ENCODE measurements around the gene SKAP1. TPM values are rescaled to one million over a fixed set of nuclear protein-coding genes. Genes with fewer than 3 reads are reported as not detected.
"Not testable (repeated sequence)": the region's sequence is repeated elsewhere in the genome, so short reads cannot be mapped to it uniquely, and the experiment has no call there.

Gene SKAP1
- total RNA-seq, 1 donor from 2014 or later = 0.41 TPM

DNA sequence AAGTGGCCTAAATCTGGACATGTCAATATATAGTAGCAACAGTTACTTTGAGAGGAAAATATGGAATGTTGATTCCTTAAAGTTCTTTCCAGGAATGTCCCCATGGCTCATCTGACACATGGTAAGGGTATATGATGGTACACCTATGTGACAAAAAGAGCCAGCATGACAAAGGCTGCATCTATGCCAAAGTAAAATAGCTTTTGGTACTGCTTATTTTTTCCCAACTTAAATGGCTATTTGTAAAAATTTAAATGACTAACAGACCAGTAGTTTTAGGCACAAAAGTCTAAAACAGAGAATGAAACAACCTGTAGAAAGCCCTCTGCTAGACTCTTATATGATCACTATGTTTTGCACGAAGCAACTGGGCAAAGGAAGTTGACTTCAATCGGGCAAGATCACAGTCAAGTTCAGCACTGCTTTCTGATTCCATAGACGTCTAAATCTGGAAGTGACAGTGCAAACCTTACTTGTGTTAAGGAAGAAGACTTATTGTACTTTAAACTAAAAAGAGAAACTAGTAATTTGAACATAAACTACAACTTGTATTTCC is 135.1 kb downstream of the SKAP1 start:
- DNase-seq (ENCODE audit: low spot score in 2 of 2) = no peak
- FAIRE-seq = no peak

DNA sequence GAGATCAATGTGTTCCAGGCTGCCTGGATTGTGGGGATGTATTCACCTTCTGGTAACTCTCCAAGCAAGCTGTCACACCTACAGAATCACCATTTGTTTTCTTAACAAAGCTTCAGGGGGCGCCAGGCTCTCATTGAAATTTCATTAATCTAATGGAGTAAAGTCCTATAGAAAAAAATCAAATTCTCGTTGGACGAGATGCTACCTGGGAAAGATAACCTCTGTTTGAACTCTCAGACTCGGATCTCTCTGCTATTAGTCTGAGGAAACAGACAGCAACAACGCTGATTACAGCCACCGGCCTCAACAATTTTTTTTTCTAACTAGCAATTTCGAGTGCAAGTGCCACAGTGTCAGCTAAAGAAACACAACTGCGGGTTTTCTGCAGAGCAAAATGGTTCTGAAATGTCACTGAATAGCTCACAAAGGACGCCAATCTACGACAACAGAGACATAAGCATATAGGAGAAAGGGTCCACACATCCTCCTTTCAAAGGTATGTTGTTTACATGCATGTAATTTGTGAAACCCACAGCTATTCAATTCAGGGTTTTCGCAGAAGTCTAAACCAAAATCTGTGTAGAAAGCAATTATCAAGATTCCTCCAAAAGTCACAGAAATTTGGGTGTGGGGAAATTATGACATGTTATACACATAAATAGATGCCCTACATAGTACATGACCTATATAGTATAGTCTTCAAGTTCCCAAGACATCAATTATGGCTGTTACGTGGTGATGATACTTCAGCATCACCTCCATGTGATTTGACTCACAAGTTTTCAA is 135.8 kb downstream of the SKAP1 start:
- DNase-seq (ENCODE audit: low spot score in 2 of 2) = no peak
- no peak for FAIRE-seq

DNA sequence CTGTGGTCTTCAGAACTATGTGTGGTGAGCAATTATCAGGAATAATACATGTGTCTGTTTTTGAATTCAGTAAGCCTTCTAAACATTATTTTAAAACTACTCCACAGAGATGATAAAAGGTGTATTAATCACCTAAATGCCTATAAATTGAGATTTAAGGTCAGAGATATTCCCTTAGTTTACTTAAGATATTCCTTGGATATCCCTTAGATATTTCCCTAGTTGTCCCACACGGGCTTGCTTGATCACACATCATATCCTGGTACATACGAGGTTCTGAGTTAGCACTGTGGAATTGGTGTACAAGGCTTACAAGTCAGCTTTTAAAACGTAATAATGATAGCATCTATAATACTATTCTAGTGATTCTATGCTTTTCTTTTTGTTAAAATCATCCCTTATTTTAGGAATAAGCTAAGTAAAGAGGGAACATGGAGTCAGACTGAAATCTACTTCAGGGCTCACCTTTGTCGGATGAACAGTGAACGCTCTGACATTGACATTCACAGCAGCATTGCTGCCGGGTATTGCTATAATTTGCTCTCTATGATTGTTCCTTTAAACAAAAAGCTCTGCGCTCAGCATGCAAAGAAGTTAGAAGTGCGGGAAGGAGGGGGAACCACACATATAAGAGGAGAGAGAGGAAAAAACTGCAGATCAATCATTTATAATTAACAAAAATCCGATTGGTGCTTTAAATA is 136.5 kb downstream of the SKAP1 start:
- no peak for FAIRE-seq
- no peak for DNase-seq (ENCODE audit: low spot score in 2 of 2)

DNA sequence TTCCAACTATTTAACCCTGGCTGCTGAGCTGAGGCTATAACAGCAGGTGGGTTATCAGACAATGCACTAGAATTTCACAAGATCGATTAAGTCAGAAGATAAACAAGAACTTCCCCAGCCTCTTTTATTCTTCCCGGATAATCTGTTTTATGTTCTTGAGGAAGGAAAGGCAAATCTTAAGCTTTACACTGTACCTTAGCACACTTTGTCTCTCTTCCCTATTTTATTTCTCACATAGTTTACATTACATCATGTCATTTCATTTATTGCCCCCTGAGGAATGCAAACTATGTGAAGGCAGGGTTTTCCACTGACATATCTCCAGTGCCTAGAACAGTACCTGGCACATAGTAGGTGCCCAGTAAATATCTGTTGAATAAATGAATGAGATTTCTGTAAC is 139.6 kb downstream of the SKAP1 start:
- DNase-seq (ENCODE audit: low spot score in 2 of 2) (no peak), FAIRE-seq (no peak)

DNA sequence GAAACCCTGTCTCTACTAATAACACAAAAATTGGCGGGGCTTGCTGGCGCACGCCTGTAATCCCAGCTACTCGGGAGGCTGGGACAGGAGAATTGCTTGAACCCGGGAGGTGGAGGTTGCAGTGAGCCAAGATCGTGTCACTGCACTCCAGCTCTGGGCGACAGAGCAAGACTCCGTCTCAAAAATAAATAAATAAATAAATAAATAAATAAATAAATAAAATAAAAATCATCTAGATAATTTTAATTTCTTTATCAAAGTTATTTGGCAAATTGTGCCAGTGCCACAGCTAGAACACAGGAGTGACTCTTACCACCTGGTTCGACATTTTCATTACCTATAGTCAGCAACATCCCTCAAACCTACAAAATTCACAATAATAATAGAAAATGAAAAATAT is 143.1 kb downstream of the SKAP1 start:
- DNase-seq (ENCODE audit: low spot score in 2 of 2); FAIRE-seq: not testable (repeated sequence)

DNA sequence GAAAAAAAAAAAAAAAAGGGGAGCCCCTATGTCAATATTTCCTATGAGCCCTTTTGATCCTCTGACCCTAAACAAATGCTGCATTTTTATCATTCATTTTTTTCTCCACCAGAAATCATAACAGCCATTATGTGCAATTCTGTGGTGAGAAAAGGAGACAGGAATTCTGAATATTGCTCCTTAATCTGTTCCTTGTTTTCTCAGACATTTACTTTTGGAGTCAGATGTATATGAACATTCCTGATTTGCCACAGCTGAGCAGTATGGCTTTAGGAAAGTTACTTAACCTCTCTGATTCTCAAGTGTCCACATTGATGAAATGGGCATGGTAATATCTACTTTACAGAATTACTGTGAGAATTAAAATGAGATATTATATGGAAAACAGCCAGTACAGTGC is 144.4 kb downstream of the SKAP1 start:
- no peak for DNase-seq (ENCODE audit: low spot score in 2 of 2)
- FAIRE-seq = no peak

DNA sequence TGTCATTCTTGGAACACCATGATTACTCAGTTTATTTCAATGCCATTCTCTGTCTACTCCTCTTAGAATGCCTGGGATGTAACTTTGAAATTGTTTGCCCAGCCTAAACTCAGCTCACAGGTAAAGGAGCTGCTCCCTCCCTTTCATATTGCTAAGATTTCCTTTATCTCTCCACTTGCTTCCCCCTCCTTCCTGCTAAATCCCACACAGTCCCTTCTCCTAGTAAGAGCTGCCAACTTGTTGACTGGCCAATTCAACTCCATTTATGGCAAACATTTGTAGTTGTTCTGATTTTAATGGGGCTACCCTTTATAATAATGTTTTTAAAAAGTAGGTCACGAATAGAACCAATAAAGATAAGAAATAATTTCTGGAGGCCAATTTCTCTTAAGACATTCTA is 146.1 kb downstream of the SKAP1 start:
- no peak for FAIRE-seq
- no peak for DNase-seq (ENCODE audit: low spot score in 2 of 2)

DNA sequence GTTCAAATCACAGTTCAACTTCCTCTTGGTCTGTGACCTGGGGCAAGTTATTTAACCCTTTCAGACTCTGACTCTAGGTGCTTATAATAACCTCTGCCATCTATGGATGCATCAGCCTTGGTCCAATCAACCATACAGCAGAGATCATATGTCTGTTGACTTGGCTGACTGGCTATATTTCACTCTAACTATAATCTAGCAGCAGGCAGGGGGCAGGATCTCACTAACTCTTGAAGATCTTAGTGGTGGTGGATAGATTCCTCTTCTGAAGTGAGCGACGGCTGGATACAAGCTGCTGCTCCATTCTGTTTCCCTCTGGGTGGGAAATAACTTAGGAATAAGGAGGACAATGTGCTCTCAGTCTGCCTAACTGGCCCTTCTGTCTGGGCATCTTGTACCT is 146.6 kb downstream of the SKAP1 start:
- DNase-seq (ENCODE audit: low spot score in 2 of 2) (no peak), FAIRE-seq (no peak)

DNA sequence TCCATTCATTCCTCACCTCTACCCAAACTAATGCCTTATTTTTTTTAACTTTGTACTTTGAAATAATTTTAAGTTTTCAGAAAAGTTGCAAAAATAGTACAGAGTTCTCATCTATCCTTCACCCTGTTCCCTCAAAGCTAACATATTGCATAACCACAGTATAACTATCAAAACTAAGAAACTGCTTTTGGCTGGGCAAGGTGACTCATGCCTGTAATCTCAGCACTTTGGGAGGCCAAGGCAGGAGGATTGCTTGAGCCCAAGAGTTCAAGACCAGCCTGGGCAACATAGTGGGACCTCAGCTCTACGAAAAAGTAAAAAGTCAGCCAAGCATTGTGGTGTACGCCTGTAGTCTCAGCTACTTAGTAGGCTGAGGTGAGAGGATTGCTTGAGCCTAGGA is 147.7 kb downstream of the SKAP1 start:
- FAIRE-seq = no peak
- DNase-seq (ENCODE audit: low spot score in 2 of 2) = no peak

DNA sequence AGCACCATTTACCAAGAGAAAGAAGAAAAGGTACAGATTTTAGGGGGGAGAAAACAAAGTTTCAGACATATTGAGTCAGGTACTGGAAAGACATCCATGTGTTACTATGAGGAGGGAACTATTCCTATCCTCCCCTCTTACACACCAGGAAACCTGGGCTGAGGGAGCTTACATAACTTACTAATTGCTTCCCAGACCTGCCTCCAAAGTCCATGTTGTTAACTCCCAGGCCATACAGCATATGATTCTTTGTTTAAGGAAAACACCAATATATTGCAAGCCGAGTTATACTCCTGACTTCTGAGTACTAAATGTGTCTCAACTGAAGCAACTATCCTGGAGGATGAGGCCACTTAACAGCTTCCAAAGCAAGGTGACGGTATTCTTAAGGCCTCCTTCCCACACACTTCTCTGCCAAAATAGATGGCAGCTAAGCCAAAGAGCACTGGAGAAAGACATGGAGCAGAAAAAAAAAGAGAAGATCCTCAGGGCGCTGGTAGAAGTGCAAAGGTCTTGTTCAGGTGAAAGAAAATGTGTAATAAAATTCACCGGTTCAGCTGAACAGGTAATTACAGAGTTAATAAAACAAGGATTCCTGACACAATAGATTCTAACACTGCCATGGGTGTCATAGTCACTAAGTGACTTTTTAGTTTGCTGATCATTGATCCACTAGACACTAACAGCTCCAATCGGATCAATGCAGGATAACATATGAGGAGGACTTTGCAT is 151.1 kb downstream of the SKAP1 start:
- no peak for FAIRE-seq

DNA sequence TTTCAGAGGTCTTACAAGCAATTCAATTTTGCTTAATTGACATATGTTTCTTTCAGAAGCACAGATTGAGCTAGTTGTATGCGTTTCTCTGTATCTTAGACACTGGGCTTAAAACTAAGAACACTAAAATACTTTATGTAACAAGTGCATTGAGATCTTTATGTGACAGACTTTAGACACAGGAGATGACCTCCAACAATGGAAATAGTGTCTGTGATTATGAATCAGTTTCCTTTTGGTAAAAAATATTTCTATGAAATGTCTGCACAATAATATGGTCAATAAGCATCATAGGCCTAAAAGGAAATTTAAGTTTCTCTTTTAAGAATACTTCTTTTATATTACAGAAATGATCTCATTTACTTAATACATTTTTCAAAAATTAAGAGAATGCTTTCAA is 153.2 kb downstream of the SKAP1 start:
- FAIRE-seq (peak; percentile 43), DNase-seq (ENCODE audit: low spot score in 2 of 2) (no peak)

More for the DNA sequence above, 151.1 kb downstream of the SKAP1 start:
- DNase-seq (ENCODE audit: low spot score in 2 of 2) = no peak

DNA sequence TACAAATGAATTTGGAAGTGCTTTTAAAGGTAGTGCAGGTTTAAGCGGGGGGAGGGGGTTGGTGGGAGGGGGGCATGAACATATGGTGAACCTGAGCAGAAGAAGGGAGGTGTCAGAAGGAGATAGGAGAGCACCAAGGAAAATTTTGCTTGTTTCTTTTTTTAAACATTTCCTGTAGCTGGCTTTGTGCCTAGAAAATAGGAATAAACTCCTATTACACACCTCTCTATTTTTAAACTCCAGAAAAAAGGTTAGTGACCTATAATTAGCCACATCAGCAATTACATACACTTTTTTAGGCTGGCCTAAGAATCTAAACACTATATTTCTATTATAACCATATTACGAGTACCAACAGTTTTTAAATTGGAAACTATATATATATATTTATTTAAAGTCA is 159.1 kb downstream of the SKAP1 start:
- no peak for FAIRE-seq
- no peak for DNase-seq (ENCODE audit: low spot score in 2 of 2)

DNA sequence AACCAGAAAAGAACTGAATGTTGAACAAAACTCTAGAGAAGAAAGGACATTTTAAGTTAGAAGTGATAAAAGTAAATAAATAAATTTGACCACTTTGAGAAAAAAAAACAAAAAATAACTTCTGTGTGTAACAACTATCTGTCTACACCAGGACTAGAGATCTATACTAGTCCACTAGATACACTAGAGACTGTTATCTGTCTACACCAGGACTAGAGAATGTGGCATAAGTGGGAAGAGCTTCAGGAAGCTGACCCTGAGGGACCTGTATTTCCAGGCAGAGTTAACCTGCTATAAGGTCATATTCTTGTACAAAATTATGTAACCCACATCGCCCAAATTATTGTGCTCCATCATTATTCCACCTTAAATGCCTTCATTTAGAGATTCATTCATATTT is 160.8 kb downstream of the SKAP1 start:
- DNase-seq (ENCODE audit: low spot score in 2 of 2) (no peak), FAIRE-seq (no peak)

DNA sequence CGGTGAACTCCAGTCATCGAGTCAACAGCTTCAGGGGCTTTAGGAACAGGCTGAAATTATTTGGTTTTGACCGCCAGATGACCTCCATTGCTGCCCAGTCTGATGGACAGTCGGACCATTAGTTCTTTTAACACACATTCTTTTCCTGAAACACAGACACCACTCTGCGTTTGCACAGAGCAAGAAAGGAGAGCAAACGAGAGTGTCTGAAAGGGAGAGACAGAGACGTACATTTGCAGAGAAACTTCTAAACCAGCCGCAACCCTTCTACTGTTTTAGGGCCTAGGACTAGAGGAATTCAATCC is 166.3 kb downstream of the SKAP1 start:
- FAIRE-seq (no peak), DNase-seq (ENCODE audit: low spot score in 2 of 2) (no peak)

DNA sequence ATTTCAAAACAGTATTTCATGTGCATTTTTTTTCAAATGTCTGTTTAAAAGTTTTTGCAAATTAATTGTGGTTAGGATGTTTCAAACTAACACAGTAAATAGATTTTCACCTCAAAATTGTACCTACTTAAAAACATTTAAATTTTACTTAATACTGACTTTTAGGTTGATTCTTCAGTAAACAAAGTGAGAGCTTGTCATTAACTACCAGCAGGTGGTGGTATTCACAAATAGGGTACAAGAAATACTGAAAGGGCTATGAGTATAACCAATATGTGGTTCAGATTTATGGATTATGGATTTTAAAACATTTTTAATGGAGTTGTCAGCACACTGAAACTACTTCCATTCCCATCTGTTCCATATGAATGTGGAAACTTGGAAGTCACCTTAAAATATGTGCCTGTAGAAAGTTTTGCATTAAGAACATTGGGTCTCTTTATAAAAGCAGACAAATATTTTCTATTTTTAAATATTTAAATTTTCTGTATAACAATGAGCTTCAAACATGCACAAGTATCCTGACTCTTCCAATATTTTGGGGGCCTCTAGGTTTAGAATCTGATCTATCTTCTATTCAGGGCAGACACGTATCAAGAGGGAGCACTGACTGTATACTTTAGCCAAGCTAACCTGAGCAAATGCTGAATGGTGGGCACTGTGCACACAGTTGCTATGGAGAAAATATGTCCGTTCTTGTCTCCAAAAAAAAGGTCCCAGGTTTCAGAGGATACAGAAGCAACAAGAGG is 166.9 kb downstream of the SKAP1 start:
- no peak for FAIRE-seq
- DNase-seq (ENCODE audit: low spot score in 2 of 2) = no peak

DNA sequence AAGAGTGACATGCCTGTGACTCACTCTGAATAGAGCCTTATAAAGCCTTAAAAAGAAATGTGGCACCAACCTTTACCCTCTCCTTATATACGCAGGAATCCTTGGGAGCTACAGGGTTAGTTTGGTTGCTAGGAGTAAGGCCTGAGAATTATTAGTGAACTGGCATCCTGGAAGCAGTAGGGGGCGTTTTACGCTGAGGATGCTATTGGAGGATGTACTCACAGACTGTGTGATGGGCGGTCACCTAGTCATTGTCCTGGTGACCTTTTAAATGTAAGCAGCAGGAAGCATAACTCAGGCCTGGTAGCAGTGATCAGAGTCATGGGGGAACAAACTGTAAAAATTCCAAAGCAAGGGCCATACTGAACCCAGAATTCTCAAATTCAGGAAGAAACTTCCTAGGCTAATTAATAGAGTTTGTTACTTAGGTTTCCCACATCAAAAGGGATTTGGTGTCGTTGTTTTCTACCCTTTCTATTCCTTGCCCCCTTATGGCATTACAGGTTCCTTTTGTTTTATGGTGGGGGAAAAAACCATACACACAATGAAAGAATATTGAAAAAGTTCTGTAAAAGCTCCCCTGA is 168.6 kb downstream of the SKAP1 start:
- FAIRE-seq = no peak

DNA sequence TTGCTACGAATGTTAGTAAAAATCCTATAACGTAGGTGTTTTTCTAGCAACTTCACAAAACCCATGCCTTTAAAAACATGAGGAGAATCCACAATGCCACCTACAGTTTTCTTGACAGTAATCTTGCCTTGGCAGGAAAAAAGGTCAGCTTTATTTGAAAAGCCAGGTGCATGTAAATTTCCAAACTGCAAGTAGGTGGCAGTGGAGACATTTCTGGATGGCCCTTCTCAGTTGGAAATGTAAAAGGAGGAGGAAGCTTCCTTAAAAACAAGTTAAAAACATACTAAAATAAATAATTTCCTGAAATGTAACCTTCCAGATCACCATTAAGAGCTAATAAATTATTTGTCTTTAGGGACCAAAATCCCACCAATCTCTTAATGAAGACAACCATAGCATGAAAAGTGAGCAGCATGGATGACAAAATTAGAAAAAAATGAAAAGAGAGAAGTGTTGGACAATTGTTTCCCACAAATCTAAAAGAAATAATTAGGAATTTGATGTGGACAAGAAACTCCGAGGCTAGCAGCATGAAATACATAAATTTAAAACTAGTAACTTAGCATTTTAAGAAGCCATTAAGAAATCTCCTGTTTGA is 170.2 kb downstream of the SKAP1 start:
- FAIRE-seq = no peak
- DNase-seq (ENCODE audit: low spot score in 2 of 2) = no peak

More for the DNA sequence above, 168.6 kb downstream of the SKAP1 start:
- DNase-seq (ENCODE audit: low spot score in 2 of 2) = no peak

DNA sequence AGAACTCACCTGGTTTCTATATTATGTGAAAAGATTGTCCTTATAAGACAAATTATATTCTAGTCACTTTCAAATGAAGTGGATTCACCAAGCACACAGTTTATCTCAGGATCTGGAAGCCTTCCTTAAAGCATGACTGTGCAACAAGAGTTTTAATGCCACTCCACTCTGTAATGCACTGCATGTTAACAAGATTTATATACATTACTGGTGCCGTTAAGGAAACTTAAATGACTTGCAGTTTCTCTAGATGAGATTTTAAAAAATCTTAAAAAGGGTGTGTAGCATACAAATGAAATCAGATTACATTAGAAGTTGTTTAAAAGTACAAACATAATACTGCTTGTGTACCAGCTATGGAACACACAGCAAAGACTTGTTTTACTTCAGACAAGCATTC is 171.7 kb downstream of the SKAP1 start:
- FAIRE-seq = no peak
- DNase-seq (ENCODE audit: low spot score in 2 of 2) = no peak

DNA sequence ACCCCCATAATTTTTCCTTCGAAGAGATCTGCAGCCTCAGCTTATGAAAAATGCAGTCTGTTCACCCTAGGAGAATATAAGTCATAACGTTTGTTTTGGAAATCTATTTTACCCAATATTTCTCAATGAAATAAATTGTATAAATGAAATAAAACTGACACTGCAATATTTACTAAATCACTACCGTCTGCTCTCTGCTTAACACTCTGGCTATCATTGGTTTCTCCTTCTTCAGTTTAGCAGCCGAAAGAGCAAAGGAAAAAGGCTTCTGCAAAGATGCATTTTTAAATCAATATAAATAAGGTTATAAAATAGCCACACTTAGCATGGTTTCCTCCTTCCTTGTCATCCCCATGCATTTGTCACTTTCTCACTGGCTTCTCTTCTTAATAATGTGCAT is 174.3 kb downstream of the SKAP1 start:
- no peak for DNase-seq (ENCODE audit: low spot score in 2 of 2)
- FAIRE-seq = no peak

DNA sequence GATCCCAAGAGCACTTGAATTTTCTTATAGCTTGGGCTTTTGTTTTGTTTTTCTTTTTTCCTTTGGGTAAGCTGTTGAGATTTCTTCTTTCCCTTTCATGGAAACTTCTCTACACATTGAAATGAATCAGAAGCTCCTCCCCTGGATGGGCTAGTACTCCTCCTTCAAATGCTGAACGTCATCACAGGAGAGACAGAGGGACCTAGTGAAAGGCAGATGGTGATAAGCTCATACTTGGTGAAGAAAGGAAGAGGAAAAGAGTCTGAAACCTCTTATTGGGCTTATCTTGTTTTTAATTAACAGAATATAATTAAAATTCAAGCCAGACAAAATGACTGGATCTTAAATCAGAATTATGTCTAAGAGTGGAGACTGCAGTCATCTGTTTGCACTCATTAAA is 175.1 kb downstream of the SKAP1 start:
- no peak for FAIRE-seq
- DNase-seq (ENCODE audit: low spot score in 2 of 2) = no peak

All from frontal cortex (tissue), 4 donors.